Activated CD8-positive, alpha-beta T cell treated with anti-CD3 and anti-CD28 coated beads for 36 hours (primary cell): Measurements from ENCODE around the gene PCDH9. TPM values are rescaled to one million over a fixed set of nuclear protein-coding genes. Genes with fewer than 3 reads are reported as not detected.

Source experiments
- ATAC-seq: fragments of 200-7000 bp; cut with Tn5 transposase; one replicate; pipeline ENCODE4 v1.10.0; 2021; ENCODE audit warnings: mild to moderate bottlenecking, moderate library complexity
- CTCF ChIA-PET: fragments of 350-600 bp; sonication (Branson Sonifier 250); formaldehyde crosslinking; loops from one replicate; lab custom pipeline; 2021; ENCODE audit warnings: antibody characterized with exemption; lab: Charles Lee
- POLR2A ChIA-PET: fragments of 350-600 bp; sonication (Branson Sonifier 250); formaldehyde crosslinking; loops from one replicate; lab custom pipeline; 2021; ENCODE audit warnings: antibody characterized with exemption; lab: Charles Lee
- DNase-seq: peaks from one replicate; pipeline ENCODE4 v3.0.0-alpha.2; 2020
- H3K27ac Mint-ChIP-seq: one replicate; pipeline ENCODE4 v1.8.0; 2021; ENCODE audit warnings: mild to moderate bottlenecking, mixed read lengths
- H3K27me3 Mint-ChIP-seq: one replicate; pipeline ENCODE4 v1.8.0; 2021; ENCODE audit warnings: mixed read lengths
- H3K36me3 Mint-ChIP-seq: one replicate; pipeline ENCODE4 v1.8.0; 2021; ENCODE audit warnings: low read depth, mixed read lengths
- H3K4me1 Mint-ChIP-seq: one replicate; pipeline ENCODE4 v1.8.0; 2021; ENCODE audit warnings: low read depth, mixed read lengths
- H3K4me3 Mint-ChIP-seq: one replicate; pipeline ENCODE4 v1.8.0; 2021; ENCODE audit warnings: mild to moderate bottlenecking, moderate library complexity, mixed read lengths
- H3K9me3 Mint-ChIP-seq: one replicate; pipeline ENCODE4 v1.8.0; 2021; ENCODE audit warnings: mixed read lengths
- intact Hi-C: fragments of 100-400 bp; cut with micrococcal nuclease; formaldehyde crosslinking; loops from one replicate; pipeline ENCODE4 v1.10.0; 2022
- total RNA-seq, 2 experiments: library from RNA; stranded (reverse); gene quantifications; one replicate each; pipeline ENCODE4 v1.2.3, GENCODE V29; 2021
- TF ChIP-seq, protein P1 (sequence below): fragments of 200-600 bp; IDR thresholded peaks from one replicate; pipeline ENCODE4 v1.8.0; 2022; ENCODE audit warnings: antibody characterized with exemption, mild to moderate bottlenecking

Gene PCDH9
- total RNA-seq, 2 experiments from 2014 or later = 0.04 to 0.14 TPM

DNA sequence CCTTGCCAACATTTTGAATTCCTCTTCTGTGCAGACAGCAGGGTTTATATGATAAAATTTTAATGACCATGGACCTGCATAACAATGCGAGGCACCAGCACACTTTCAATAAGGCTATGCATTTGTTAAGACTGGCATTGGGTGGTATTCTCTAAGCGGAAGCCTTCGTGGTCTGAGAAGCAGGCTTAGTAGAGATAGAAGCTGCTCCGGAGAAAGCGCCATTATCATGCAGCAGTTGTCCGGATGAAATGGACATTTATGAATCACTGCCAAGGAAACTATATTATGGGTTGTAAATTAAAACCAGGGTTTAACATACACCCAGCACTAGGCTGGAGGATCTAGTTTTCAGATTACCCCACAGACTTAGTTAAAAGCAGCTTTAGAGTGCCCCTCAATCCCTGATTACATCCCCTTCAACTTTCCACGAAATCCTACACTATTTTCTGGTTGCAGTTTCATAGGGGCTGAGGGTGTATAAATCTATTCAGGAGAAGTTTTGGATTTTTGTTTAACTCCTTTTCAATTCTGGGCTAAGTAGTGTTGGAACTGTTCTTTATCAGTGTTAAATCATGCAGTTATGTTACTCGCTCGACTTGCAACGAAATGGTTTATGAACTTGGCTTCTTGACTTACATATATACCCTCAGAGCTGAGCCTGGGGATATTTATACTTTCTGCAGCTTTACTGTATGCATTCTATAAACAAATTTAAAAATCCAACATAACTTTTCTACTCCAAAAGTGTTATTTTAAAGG is 193.3 kb downstream of the PCDH9 start:
- DNase-seq (no peak), ATAC-seq (no peak)
- TF ChIP-seq, protein P1, sequence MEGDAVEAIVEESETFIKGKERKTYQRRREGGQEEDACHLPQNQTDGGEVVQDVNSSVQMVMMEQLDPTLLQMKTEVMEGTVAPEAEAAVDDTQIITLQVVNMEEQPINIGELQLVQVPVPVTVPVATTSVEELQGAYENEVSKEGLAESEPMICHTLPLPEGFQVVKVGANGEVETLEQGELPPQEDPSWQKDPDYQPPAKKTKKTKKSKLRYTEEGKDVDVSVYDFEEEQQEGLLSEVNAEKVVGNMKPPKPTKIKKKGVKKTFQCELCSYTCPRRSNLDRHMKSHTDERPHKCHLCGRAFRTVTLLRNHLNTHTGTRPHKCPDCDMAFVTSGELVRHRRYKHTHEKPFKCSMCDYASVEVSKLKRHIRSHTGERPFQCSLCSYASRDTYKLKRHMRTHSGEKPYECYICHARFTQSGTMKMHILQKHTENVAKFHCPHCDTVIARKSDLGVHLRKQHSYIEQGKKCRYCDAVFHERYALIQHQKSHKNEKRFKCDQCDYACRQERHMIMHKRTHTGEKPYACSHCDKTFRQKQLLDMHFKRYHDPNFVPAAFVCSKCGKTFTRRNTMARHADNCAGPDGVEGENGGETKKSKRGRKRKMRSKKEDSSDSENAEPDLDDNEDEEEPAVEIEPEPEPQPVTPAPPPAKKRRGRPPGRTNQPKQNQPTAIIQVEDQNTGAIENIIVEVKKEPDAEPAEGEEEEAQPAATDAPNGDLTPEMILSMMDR = no peak
- POLR2A ChIA-PET = no interaction called here
- no peaks in the 10 kb centered on the region for H3K4me1 Mint-ChIP-seq
- no peak overlapping the region for H3K27ac Mint-ChIP-seq
- no peak overlapping the region for H3K4me3 Mint-ChIP-seq
- H3K9me3 Mint-ChIP-seq = no peaks in the 10 kb centered on the region
- H3K27me3 Mint-ChIP-seq = no peaks in the 10 kb centered on the region
- intact Hi-C loops = no loop called here
- H3K36me3 Mint-ChIP-seq = no peaks in the 10 kb centered on the region
- CTCF ChIA-PET = interaction anchor here (1.3 to 1.5 kb wide), 2 partner anchors 14 to 56 kb away, joined by 3 read pairs; no protein-coding TSS in a partner anchor

- ATAC-seq (no peak), DNase-seq (no peak)
- Mint-ChIP-seq H3K27me3 (no peaks in the 10 kb centered on the region), H3K9me3 (no peaks in the 10 kb centered on the region), H3K4me1 (no peaks in the 10 kb centered on the region), H3K36me3 (no peaks in the 10 kb centered on the region), H3K27ac (no peak overlapping the region), H3K4me3 (no peak overlapping the region)
- POLR2A ChIA-PET = no interaction called here
- TF ChIP-seq, protein P1 = no peak
- intact Hi-C loops = no loop called here
- CTCF ChIA-PET = no interaction called here
These were observed 197.0 kb downstream of the PCDH9 start for GRCh38 chr13:67033170-67033569.

GRCh38 chr13:67023130-67023876 is 206.8 kb downstream of the PCDH9 start:
- no peak for ATAC-seq
- no peak overlapping the region for H3K4me3 Mint-ChIP-seq
- DNase-seq = peak; percentile 2
- no peaks in the 10 kb centered on the region for H3K36me3 Mint-ChIP-seq
- intact Hi-C loops = no loop called here
- CTCF ChIA-PET = interaction anchor here (0.6 kb wide), 1 partner anchor 253 kb away, joined by 4 read pairs; no protein-coding TSS in a partner anchor
- H3K27me3 Mint-ChIP-seq = no peaks in the 10 kb centered on the region
- H3K9me3 Mint-ChIP-seq = peaks cover 1% of the 10 kb centered on the region
- no peak overlapping the region for H3K27ac Mint-ChIP-seq
- POLR2A ChIA-PET = no interaction called here
- no peaks in the 10 kb centered on the region for H3K4me1 Mint-ChIP-seq
- TF ChIP-seq, protein P1 = no peak

DNA sequence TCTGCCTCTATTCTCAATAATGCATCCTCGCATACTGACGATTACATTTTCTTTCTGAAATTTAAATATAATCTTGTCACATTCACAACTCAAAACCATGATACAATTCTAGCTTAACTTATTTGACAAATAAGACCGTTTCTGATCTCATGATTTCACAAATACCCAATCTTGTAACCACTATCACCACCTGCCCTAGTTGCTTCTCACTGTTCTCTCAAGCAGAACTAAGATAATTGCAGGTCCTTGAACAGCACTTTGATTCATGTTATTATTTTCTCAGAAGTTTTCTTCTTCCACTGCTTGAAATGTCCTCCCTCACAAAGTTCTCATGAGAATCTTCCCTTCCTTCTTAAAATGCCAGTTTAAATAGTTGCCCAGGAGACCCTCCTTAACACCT is 211.4 kb downstream of the PCDH9 start:
- POLR2A ChIA-PET = no interaction called here
- DNase-seq (no peak), ATAC-seq (no peak)
- intact Hi-C loops = no loop called here
- no peaks in the 10 kb centered on the region for H3K27me3 Mint-ChIP-seq
- no peaks in the 10 kb centered on the region for H3K36me3 Mint-ChIP-seq
- H3K9me3 Mint-ChIP-seq = peaks cover 1% of the 10 kb centered on the region
- TF ChIP-seq, protein P1 = no peak
- H3K4me3 Mint-ChIP-seq = no peak overlapping the region
- no peak overlapping the region for H3K27ac Mint-ChIP-seq
- CTCF ChIA-PET = no interaction called here
- H3K4me1 Mint-ChIP-seq = no peaks in the 10 kb centered on the region

- no peaks in the 10 kb centered on the region for H3K36me3 Mint-ChIP-seq
- H3K9me3 Mint-ChIP-seq = peaks cover 4% of the 10 kb centered on the region
- intact Hi-C loops = no loop called here
- H3K27me3 Mint-ChIP-seq = no peaks in the 10 kb centered on the region
- H3K27ac Mint-ChIP-seq = no peak overlapping the region
- ChIA-PET POLR2A (no interaction called here), CTCF (no interaction called here)
- no peak for DNase-seq
- no peaks in the 10 kb centered on the region for H3K4me1 Mint-ChIP-seq
- H3K4me3 Mint-ChIP-seq = no peak overlapping the region
- ATAC-seq = no peak
- TF ChIP-seq, protein P1 = no peak
These were observed 212.9 kb downstream of the PCDH9 start for GRCh38 chr13:67017276-67017675.
